Measurements from ENCODE around the gene TFF3. TPM values are rescaled to one million over a fixed set of nuclear protein-coding genes. Genes with fewer than 3 reads are reported as not detected.
A peak's percentile ranks its signal among the peaks of the same experiment; 100 is the strongest.

TFF3 gene
- total RNA-seq, 2 donors from 2014 or later, result not detected

GRCh38 chr21:42310411-42311001 lies 4.7 kb downstream of the TFF3 start:
- no peaks in the 10 kb centered on the region for H3K9me3 ChIP-seq (ENCODE audit: control insufficient read depth, low read length, poor library complexity, severe bottlenecking)
- DNase-seq (no peak), ATAC-seq (no peak)
- Mint-ChIP-seq H3K4me1 (peaks cover 4% of the 10 kb centered on the region), H3K27ac (no peak overlapping the region), H3K4me3 (no peak overlapping the region), H3K36me3 (ENCODE audit: low read depth) (no peaks in the 10 kb centered on the region), H3K27me3 (peaks cover 15% of the 10 kb centered on the region)

- Mint-ChIP-seq H3K27ac (no peak overlapping the region), H3K4me1 (peaks cover 4% of the 10 kb centered on the region), H3K36me3 (ENCODE audit: low read depth) (no peaks in the 10 kb centered on the region), H3K4me3 (no peak overlapping the region), H3K27me3 (peaks cover 16% of the 10 kb centered on the region)
- H3K9me3 ChIP-seq (ENCODE audit: control insufficient read depth, low read length, poor library complexity, severe bottlenecking), result no peaks in the 10 kb centered on the region
- ATAC-seq (peak; percentile 77), DNase-seq (peak; percentile 44 to 64 (median 52))
Measured at GRCh38 chr21:42309753-42310213, 5.4 kb downstream of the TFF3 start.

GRCh38 chr21:42308914-42309752 lies 6.1 kb downstream of the TFF3 start:
- H3K36me3 Mint-ChIP-seq (ENCODE audit: low read depth), result no peaks in the 10 kb centered on the region
- H3K4me1 Mint-ChIP-seq, result peaks cover 4% of the 10 kb centered on the region
- no peak overlapping the region for H3K27ac Mint-ChIP-seq
- no peak for DNase-seq
- H3K27me3 Mint-ChIP-seq, result peaks cover 16% of the 10 kb centered on the region
- no peaks in the 10 kb centered on the region for H3K9me3 ChIP-seq (ENCODE audit: control insufficient read depth, low read length, poor library complexity, severe bottlenecking)
- no peak overlapping the region for H3K4me3 Mint-ChIP-seq
- ATAC-seq, result no peak

GRCh38 chr21:42308161-42308913 lies 6.9 kb downstream of the TFF3 start:
- no peak for ATAC-seq
- DNase-seq, result no peak
- Mint-ChIP-seq H3K27me3 (peaks cover 16% of the 10 kb centered on the region), H3K4me3 (no peak overlapping the region), H3K36me3 (ENCODE audit: low read depth) (no peaks in the 10 kb centered on the region), H3K27ac (no peak overlapping the region), H3K4me1 (peaks cover 4% of the 10 kb centered on the region)
- no peaks in the 10 kb centered on the region for H3K9me3 ChIP-seq (ENCODE audit: control insufficient read depth, low read length, poor library complexity, severe bottlenecking)

GRCh38 chr21:42307106-42307505 lies 8.1 kb downstream of the TFF3 start:
- ATAC-seq, result no peak
- no peak overlapping the region for H3K4me3 Mint-ChIP-seq
- peaks cover 16% of the 10 kb centered on the region for H3K27me3 Mint-ChIP-seq
- H3K9me3 ChIP-seq (ENCODE audit: control insufficient read depth, low read length, poor library complexity, severe bottlenecking), result no peaks in the 10 kb centered on the region
- H3K27ac Mint-ChIP-seq, result no peak overlapping the region
- H3K4me1 Mint-ChIP-seq, result peaks cover 4% of the 10 kb centered on the region
- no peak for DNase-seq
- H3K36me3 Mint-ChIP-seq (ENCODE audit: low read depth), result no peaks in the 10 kb centered on the region

GRCh38 chr21:42306366-42307035 lies 8.7 kb downstream of the TFF3 start:
- H3K4me1 Mint-ChIP-seq, result peaks cover 4% of the 10 kb centered on the region
- H3K9me3 ChIP-seq (ENCODE audit: control insufficient read depth, low read length, poor library complexity, severe bottlenecking), result no peaks in the 10 kb centered on the region
- ATAC-seq, result no peak
- no peaks in the 10 kb centered on the region for H3K36me3 Mint-ChIP-seq (ENCODE audit: low read depth)
- H3K27ac Mint-ChIP-seq, result no peak overlapping the region
- DNase-seq, result no peak
- H3K27me3 Mint-ChIP-seq, result peaks cover 16% of the 10 kb centered on the region
- no peak overlapping the region for H3K4me3 Mint-ChIP-seq

- peak overlapping the region; percentile 49 for H3K27ac Mint-ChIP-seq
Measured at GRCh38 chr21:42305707-42306147, 9.5 kb downstream of the TFF3 start.

GRCh38 chr21:42304556-42305454 lies 10.4 kb downstream of the TFF3 start:
- no peak for ATAC-seq
- Mint-ChIP-seq H3K27me3 (peaks cover 16% of the 10 kb centered on the region), H3K4me1 (peaks cover 4% of the 10 kb centered on the region), H3K4me3 (no peak overlapping the region), H3K36me3 (ENCODE audit: low read depth) (no peaks in the 10 kb centered on the region), H3K27ac (peak overlapping the region; percentile 49)
- no peaks in the 10 kb centered on the region for H3K9me3 ChIP-seq (ENCODE audit: control insufficient read depth, low read length, poor library complexity, severe bottlenecking)
- DNase-seq, result no peak

More at GRCh38 chr21:42305707-42306147, 9.5 kb downstream of the TFF3 start:
- ATAC-seq, result no peak
- H3K9me3 ChIP-seq (ENCODE audit: control insufficient read depth, low read length, poor library complexity, severe bottlenecking), result no peaks in the 10 kb centered on the region
- no peak overlapping the region for H3K4me3 Mint-ChIP-seq
- peaks cover 16% of the 10 kb centered on the region for H3K27me3 Mint-ChIP-seq
- no peaks in the 10 kb centered on the region for H3K36me3 Mint-ChIP-seq (ENCODE audit: low read depth)
- H3K4me1 Mint-ChIP-seq, result peaks cover 4% of the 10 kb centered on the region
- DNase-seq, result no peak

- Mint-ChIP-seq H3K27ac (no peak overlapping the region), H3K4me1 (peaks cover 1% of the 10 kb centered on the region), H3K36me3 (ENCODE audit: low read depth) (no peaks in the 10 kb centered on the region), H3K4me3 (no peak overlapping the region), H3K27me3 (peaks cover 16% of the 10 kb centered on the region)
- DNase-seq (no peak), ATAC-seq (no peak)
- H3K9me3 ChIP-seq (ENCODE audit: control insufficient read depth, low read length, poor library complexity, severe bottlenecking), result no peaks in the 10 kb centered on the region
Measured at GRCh38 chr21:42303443-42303842, 11.8 kb downstream of the TFF3 start.

- ATAC-seq, result no peak
- H3K27ac Mint-ChIP-seq, result no peak overlapping the region
- no peaks in the 10 kb centered on the region for H3K36me3 Mint-ChIP-seq (ENCODE audit: low read depth)
- no peak overlapping the region for H3K4me3 Mint-ChIP-seq
- H3K27me3 Mint-ChIP-seq, result peaks cover 16% of the 10 kb centered on the region
- H3K9me3 ChIP-seq (ENCODE audit: control insufficient read depth, low read length, poor library complexity, severe bottlenecking), result no peaks in the 10 kb centered on the region
- DNase-seq, result no peak
- H3K4me1 Mint-ChIP-seq, result peaks cover 2% of the 10 kb centered on the region
Measured at GRCh38 chr21:42302794-42303193, 12.4 kb downstream of the TFF3 start.

GRCh38 chr21:42302076-42302650 lies 13.0 kb downstream of the TFF3 start:
- H3K9me3 ChIP-seq (ENCODE audit: control insufficient read depth, low read length, poor library complexity, severe bottlenecking), result no peaks in the 10 kb centered on the region
- no peaks in the 10 kb centered on the region for H3K36me3 Mint-ChIP-seq (ENCODE audit: low read depth)
- no peak overlapping the region for H3K27ac Mint-ChIP-seq
- H3K4me3 Mint-ChIP-seq, result no peak overlapping the region
- DNase-seq (no peak), ATAC-seq (no peak)
- peaks cover 2% of the 10 kb centered on the region for H3K4me1 Mint-ChIP-seq
- H3K27me3 Mint-ChIP-seq, result peaks cover 14% of the 10 kb centered on the region
